ENCODE measurements around the gene STK33.

Gene STK33

GRCh38 chr11:8373519-8374432, 220.3 kb downstream of the STK33 start:
- DNase-seq (ENCODE audit: low read depth, low spot score): no peak

GRCh38 chr11:8372641-8373381, 221.2 kb downstream of the STK33 start:
- DNase-seq (ENCODE audit: low read depth, low spot score): no peak

GRCh38 chr11:8371516-8371884, 222.5 kb downstream of the STK33 start:
- DNase-seq (ENCODE audit: low read depth, low spot score): no peak

- DNase-seq (ENCODE audit: low read depth, low spot score): no peak
Measured at GRCh38 chr11:8370812-8371515, 223.1 kb downstream of the STK33 start.

GRCh38 chr11:8369592-8370205, 224.3 kb downstream of the STK33 start:
- no peak for DNase-seq (ENCODE audit: low read depth, low spot score)

GRCh38 chr11:8368772-8369171, 225.3 kb downstream of the STK33 start:
- no peak for DNase-seq (ENCODE audit: low read depth, low spot score)

GRCh38 chr11:8368194-8368593, 225.8 kb downstream of the STK33 start:
- DNase-seq (ENCODE audit: low read depth, low spot score): no peak

- DNase-seq (ENCODE audit: low read depth, low spot score): no peak
Measured at GRCh38 chr11:8366316-8366715, 227.7 kb downstream of the STK33 start.

- DNase-seq (ENCODE audit: low read depth, low spot score): no peak
Measured at GRCh38 chr11:8365216-8365941, 228.6 kb downstream of the STK33 start.

- no peak for DNase-seq (ENCODE audit: low read depth, low spot score)
Measured at GRCh38 chr11:8363921-8364320, 230.1 kb downstream of the STK33 start.

- no peak for DNase-seq (ENCODE audit: low read depth, low spot score)
Measured at GRCh38 chr11:8362899-8363298, 231.1 kb downstream of the STK33 start.

- DNase-seq (ENCODE audit: low read depth, low spot score): no peak
Measured at GRCh38 chr11:8362491-8362890, 231.5 kb downstream of the STK33 start.

GRCh38 chr11:8361664-8362210, 232.3 kb downstream of the STK33 start:
- no peak for DNase-seq (ENCODE audit: low read depth, low spot score)

GRCh38 chr11:8361206-8361605, 232.8 kb downstream of the STK33 start:
- no peak for DNase-seq (ENCODE audit: low read depth, low spot score)

GRCh38 chr11:8360086-8360828, 233.8 kb downstream of the STK33 start:
- DNase-seq (ENCODE audit: low read depth, low spot score): no peak

- no peak for DNase-seq (ENCODE audit: low read depth, low spot score)
Measured at GRCh38 chr11:8359521-8359920, 234.5 kb downstream of the STK33 start.

GRCh38 chr11:8357891-8358566, 236.0 kb downstream of the STK33 start:
- DNase-seq (ENCODE audit: low read depth, low spot score): no peak

- no peak for DNase-seq (ENCODE audit: low read depth, low spot score)
Measured at GRCh38 chr11:8357505-8357888, 236.5 kb downstream of the STK33 start.

GRCh38 chr11:8356721-8357504, 237.1 kb downstream of the STK33 start:
- no peak for DNase-seq (ENCODE audit: low read depth, low spot score)
